GM23338 (cell line): ENCODE data around the gene MAP2K1.

Source experiments
- CREB1 ChIP-seq: fragments of 250-450 bp; sonication (Bioruptor Pico); IDR thresholded peaks from 2 replicates; pipeline ENCODE4 v1.5.0; 2020; ENCODE audit warnings: low read depth, mild to moderate bottlenecking, moderate library complexity
- CTCF ChIP-seq, 2 experiments: fragments of 200-600 bp in 1 of 2; sonication (generic) in 1 of 2; conservative IDR thresholded peaks; 2 replicates each; pipeline versions ENCODE4 v1.5.1 to v1.6.1; 2016 to 2017; ENCODE audit warnings: antibody characterized with exemption in 2 of 2, low read depth in 2 of 2, mild to moderate bottlenecking in 2 of 2, moderate library complexity in 1 of 2
- EZH2 ChIP-seq: fragments of 200-600 bp; sonication (generic); IDR thresholded peaks from one replicate; pipeline ENCODE4 v1.8.0; 2017; ENCODE audit warnings: antibody characterized with exemption, mild to moderate bottlenecking, low read depth; ENCODE audit not compliant: unreplicated experiment
- POLR2AphosphoS5 ChIP-seq: IDR thresholded peaks from 2 replicates; pipeline ENCODE4 v1.6.1; 2016; ENCODE audit warnings: antibody characterized with exemption, low read depth
- STAT1 ChIP-seq: IDR thresholded peaks from one replicate; pipeline ENCODE4 v1.6.1; 2016; ENCODE audit warnings: antibody characterized with exemption; ENCODE audit not compliant: unreplicated experiment
- ZNF114 ChIP-seq: fragments of 250-450 bp; sonication (Bioruptor Pico); IDR thresholded peaks from 2 replicates; pipeline ENCODE4 v1.5.0; 2020; ENCODE audit warnings: mild to moderate bottlenecking, moderate library complexity
- ZNF331 ChIP-seq: fragments of 250-450 bp; sonication (Bioruptor Pico); IDR thresholded peaks from 2 replicates; pipeline ENCODE4 v1.5.0; 2020; ENCODE audit warnings: low read depth, mild to moderate bottlenecking, moderate library complexity

GRCh38 chr15:66417736-66418135, 31.0 kb downstream of the MAP2K1 start:
- TF ChIP-seq CTCF (conservative IDR thresholded peaks at IDR 0.05; ENCODE audit: low read depth in 2 of 2) (no peak), ZNF114 (CRISPR knock-in tag) (no peak), EZH2 (no peak), STAT1 (no peak), CREB1 (no peak), ZNF331 (CRISPR knock-in tag) (no peak), POLR2AphosphoS5 (no peak)
